GM12878 (cell line): ENCODE measurements around the gene CILP. TPM values are rescaled to one million over a fixed set of nuclear protein-coding genes. Genes with fewer than 3 reads are reported as not detected.

Experiments used
- ATAC-seq: fragments of 200-7000 bp; cut with Tn5 transposase; 3 replicates; pipeline ENCODE4 v1.9.1; 2020; ENCODE audit warnings: mild to moderate bottlenecking, moderate library complexity
- BruUV-seq: library from RNA; stranded (reverse); fragments of 400-500 nt; replicated peaks from 2 replicates; lab custom pipeline; 2021; lab: Mats Ljungman, UMichigan
- CTCF ChIA-PET: fragments of 300-600 bp; sonication (Branson Sonifier 250); formaldehyde crosslinking; extraction: SDS; loops from one replicate; lab custom pipeline; 2021; ENCODE audit warnings: inconsistent platforms; lab: Yijun Ruan, JAX
- POLR2A ChIA-PET: fragments of 350-600 bp; formaldehyde crosslinking; extraction: SDS; loops from one replicate; lab custom pipeline; 2021; ENCODE audit warnings: inconsistent platforms; lab: Charles Lee
- RAD21 ChIA-PET: fragments of 300-600 bp; sonication (Branson Sonifier 250); formaldehyde crosslinking; loops from one replicate; lab custom pipeline; 2023; ENCODE audit warnings: antibody characterized with exemption; ENCODE audit not compliant: unreplicated experiment; lab: Charles Lee
- SMC1A ChIA-PET: fragments of 300-600 bp; sonication (Branson Sonifier 250); formaldehyde crosslinking; loops from one replicate; lab custom pipeline; 2023; ENCODE audit not compliant: unreplicated experiment, uncharacterized antibody; lab: Charles Lee
- DNase-seq: peaks from one replicate; pipeline ENCODE4 v3.0.0-alpha.2; 2011; ENCODE audit warnings: low read depth, low spot score
- FAIRE-seq: peaks from 3 replicates; lab custom pipeline; 2011; peaks lifted over from hg19 to GRCh38; lab: Jason Lieb, UNC
- H2AFZ ChIP-seq: 2 replicates; pipeline ENCODE4 v1.6.0; 2011; ENCODE audit warnings: low read depth, low read length, control low read depth; ENCODE audit not compliant: control insufficient read depth
- H3K27ac ChIP-seq: 2 replicates; pipeline ENCODE4 v1.5.1; 2011; ENCODE audit warnings: control low read depth; ENCODE audit not compliant: control insufficient read depth, insufficient read depth
- H3K27me3 ChIP-seq, 2 experiments: replicated peaks in 1 of 2; 2 replicates each; pipeline versions ENCODE4 v1.6.0 to v1.6.1; 2011; ENCODE audit warnings: low read length in 1 of 2; ENCODE audit not compliant: control insufficient read depth in 2 of 2, insufficient read depth in 2 of 2
- H3K36me3 ChIP-seq, 2 experiments: 2 replicates each; pipeline ENCODE4 v1.5.1; 2011; ENCODE audit warnings: low read length in 1 of 2; ENCODE audit not compliant: control insufficient read depth in 2 of 2, insufficient read depth in 2 of 2
- H3K4me1 ChIP-seq: 2 replicates; pipeline ENCODE4 v1.6.1; 2011; ENCODE audit warnings: mild to moderate bottlenecking, low read length, moderate library complexity, mixed read lengths; ENCODE audit not compliant: control insufficient read depth, insufficient read depth
- H3K4me2 ChIP-seq: 2 replicates; pipeline ENCODE4 v1.6.0; 2011; ENCODE audit warnings: control low read depth; ENCODE audit not compliant: control insufficient read depth, insufficient read depth
- H3K4me3 ChIP-seq: fragments of 200-600 bp; sonication (generic); 2 replicates; pipeline ENCODE4 v1.5.1; 2016
- H3K79me2 ChIP-seq: 2 replicates; pipeline ENCODE4 v1.6.0; 2011; ENCODE audit warnings: low read length; ENCODE audit not compliant: control insufficient read depth, insufficient read depth
- H3K9ac ChIP-seq: 2 replicates; pipeline ENCODE4 v1.8.0; 2011; ENCODE audit warnings: low read length, control low read depth, mixed read lengths; ENCODE audit not compliant: control insufficient read depth, insufficient read depth
- H3K9me3 ChIP-seq: replicated peaks from 3 replicates; pipeline ENCODE4 v1.5.1; 2011; ENCODE audit warnings: mild to moderate bottlenecking, low read length; ENCODE audit not compliant: control insufficient read depth, insufficient read depth
- H4K20me1 ChIP-seq: 2 replicates; pipeline ENCODE4 v1.6.0; 2011; ENCODE audit not compliant: control insufficient read depth, insufficient read depth
- BMI1 ChIP-seq: fragments of 450-650 bp; IDR thresholded peaks from 2 replicates; pipeline ENCODE4 v1.6.1; 2016; ENCODE audit warnings: mild to moderate bottlenecking, moderate library complexity, borderline replicate concordance
- E4F1 ChIP-seq: fragments of 450-650 bp; IDR thresholded peaks from 2 replicates; pipeline ENCODE4 v1.6.1; 2018; ENCODE audit warnings: borderline replicate concordance, mild to moderate bottlenecking; ENCODE audit not compliant: partially characterized antibody
- ELK1 ChIP-seq: IDR thresholded peaks from 2 replicates; pipeline ENCODE4 v1.6.1; 2012; ENCODE audit warnings: low read depth, low read length, improper control_type of control experiment
- IKZF2 ChIP-seq, 2 experiments: fragments of 450-650 bp; IDR thresholded peaks; 2 replicates each; pipeline ENCODE4 v1.6.1; 2017; ENCODE audit warnings: mild to moderate bottlenecking in 2 of 2, moderate library complexity in 2 of 2
- MTA3 ChIP-seq: IDR thresholded peaks from 2 replicates; pipeline ENCODE4 v1.6.1; 2012; ENCODE audit warnings: low read length, inconsistent platforms, borderline replicate concordance
- PKNOX1 ChIP-seq: fragments of 450-650 bp; IDR thresholded peaks from 2 replicates; pipeline ENCODE4 v1.6.1; 2016; ENCODE audit warnings: mild to moderate bottlenecking
- RAD51 ChIP-seq: fragments of 450-650 bp; IDR thresholded peaks from 2 replicates; pipeline ENCODE4 v1.6.1; 2016; ENCODE audit warnings: moderate library complexity, mild to moderate bottlenecking, inconsistent platforms
- RCOR1 ChIP-seq: conservative IDR thresholded peaks from 2 replicates; pipeline ENCODE4 v1.6.1; 2012; ENCODE audit warnings: low read depth, low read length, improper control_type of control experiment
- RELA ChIP-seq: fragments of 450-650 bp; IDR thresholded peaks from 2 replicates; pipeline ENCODE4 v1.8.0; 2014; ENCODE audit warnings: borderline replicate concordance; ENCODE audit not compliant: partially characterized antibody
- YBX1 ChIP-seq: fragments of 450-650 bp; IDR thresholded peaks from 2 replicates; pipeline ENCODE4 v1.6.1; 2016; ENCODE audit warnings: antibody characterized with exemption
- ZBTB4 ChIP-seq: fragments of 450-650 bp; formaldehyde crosslinking; IDR thresholded peaks from 2 replicates; pipeline ENCODE4 v1.4.0; 2022; ENCODE audit warnings: mild to moderate bottlenecking, moderate library complexity
- ZNF217 ChIP-seq: fragments of 450-650 bp; IDR thresholded peaks from 2 replicates; pipeline ENCODE4 v1.6.1; 2017; ENCODE audit warnings: antibody characterized with exemption, mild to moderate bottlenecking
- WGBS: methylation state at CpG from one replicate; pipeline ENCODE4 v1.1.6; 2016; ENCODE audit warnings: low lambda C conversion rate; ENCODE audit not compliant: insufficient replicate concordance, insufficient coverage; ENCODE audit errors: missing lambda C conversion rate; 5-methylcytosine and 5-hydroxymethylcytosine counted together
- in situ Hi-C: fragments of 300-500 bp; cut with MboI; formaldehyde crosslinking; loops from 9 replicates; pipeline ENCODE4 v1.14.3; 2018; ENCODE audit warnings: mixed read lengths
- intact Hi-C: fragments of 100-400 bp; cut with micrococcal nuclease; formaldehyde crosslinking; loops from one replicate; pipeline ENCODE4 v1.14.2; 2022; ENCODE audit not compliant: unreplicated experiment
- polyA plus RNA-seq, 11 experiments: library from polyadenylated mRNA; depleted of rRNA in 4 of 11; unstranded in 6 of 11; stranded (reverse) in 5 of 11; fragments of >200 nt; fragmentation: Nextera tagmentation in 4 of 11; fragmentation: Illumina TruSeq in 1 of 11; extraction: Ambion mirVana in 4 of 11; extraction: Trizol in 1 of 11; gene quantifications; 1 replicate in 1 of 11; 2 replicates in 10 of 11; pipeline versions ENCODE4 v1.2.1 to v1.2.3, GENCODE V29; 2011 to 2016; ENCODE audit warnings: inconsistent platforms in 2 of 11, missing spikeins in 2 of 11, low read depth in 1 of 11
- total RNA-seq, 4 experiments: library from RNA; depleted of rRNA in 3 of 4; stranded (reverse); fragments of >200 nt in 3 of 4; fragmentation: Illumina TruSeq in 1 of 4; extraction: Trizol in 1 of 4; gene quantifications; 2 replicates each; pipeline versions ENCODE4 v1.2.1 to v1.2.3, GENCODE V29; 2013 to 2021

Gene CILP
- total and polyA plus RNA-seq, 10 of the 15 experiments (the other 5 are each of a cell fraction or from before 2014, with no cell fraction given) = 0.03 to 0.06 (median 0.04) TPM; not detected in 4

- no peak overlapping the region for H2AFZ ChIP-seq
- POLR2A ChIA-PET = interaction anchor here (0.5 kb wide), 1 partner anchor 60 kb away, joined by 4 read pairs; no protein-coding TSS in a partner anchor
- intact Hi-C loops = no loop called here
- H3K27me3 ChIP-seq = no peaks in the 10 kb centered on the region
- no TSS peak for BruUV-seq
- DNase-seq = no peak
- CTCF ChIA-PET = interaction anchor here (1.1 to 1.4 kb wide), 3 partner anchors 26 to 60 kb away, joined by 3 to 5 read pairs (median 3); no protein-coding TSS in a partner anchor
- H3K4me2 ChIP-seq = no peak overlapping the region
- in situ Hi-C loops = no loop called here
- no peak overlapping the region for H3K9ac ChIP-seq
- peaks cover 11% of the 10 kb centered on the region for H3K4me1 ChIP-seq
- no peak overlapping the region for H3K27ac ChIP-seq
- RAD21 ChIA-PET = interaction anchor here (1.4 kb wide), 1 partner anchor 11 kb away, joined by 3 read pairs; no protein-coding TSS in a partner anchor
- no peaks in the 10 kb centered on the region for H4K20me1 ChIP-seq
- FAIRE-seq = no peak
- no peaks in the 10 kb centered on the region for H3K36me3 ChIP-seq
- no peak overlapping the region for H3K4me3 ChIP-seq
- ATAC-seq = no peak
- no peaks in the 10 kb centered on the region for H3K79me2 ChIP-seq
- no peaks in the 10 kb centered on the region for H3K9me3 ChIP-seq
- 97% methylated on average over 8 of the region's 8 CpGs for WGBS
- SMC1A ChIA-PET = interaction anchor here (0.7 to 1.4 kb wide), 3 partner anchors 12 to 145 kb away, joined by 3 read pairs; no protein-coding TSS in a partner anchor
- TF ChIP-seq YBX1 (no peak), ZBTB4 (no peak), RELA (no peak), E4F1 (no peak), RCOR1 (no peak), ELK1 (no peak), ZNF217 (no peak), PKNOX1 (no peak), RAD51 (no peak), MTA3 (no peak), BMI1 (no peak), IKZF2 (IDR thresholded peaks at IDR 0.05) (no peak)
Measured at GRCh38 chr15:65246026-65246714, 34.9 kb upstream of the CILP start.
